GM23248 (cell line): ENCODE data around the gene OR7C1. TPM values are rescaled to one million over a fixed set of nuclear protein-coding genes. Genes with fewer than 3 reads are reported as not detected.
"Not testable (repeated sequence)": the region's sequence is repeated elsewhere in the genome, so short reads cannot be mapped to it uniquely, and the experiment has no call there.

Experiments
- DNase-seq: peaks from one replicate; pipeline ENCODE4 v3.0.0-alpha.2; 2015
- H2AFZ ChIP-seq: fragments of 200-600 bp; sonication (generic); 2 replicates; pipeline ENCODE4 v1.6.1; 2016; ENCODE audit warnings: antibody characterized with exemption
- H3F3A ChIP-seq: fragments of 200-600 bp; sonication (generic); 2 replicates; pipeline ENCODE4 v1.6.1; 2016; ENCODE audit warnings: mild to moderate bottlenecking, antibody characterized with exemption, mixed run types; ENCODE audit not compliant: insufficient read depth
- H3K27ac ChIP-seq: fragments of 200-600 bp; sonication (generic); 2 replicates; pipeline ENCODE4 v1.5.1; 2016; ENCODE audit warnings: mild to moderate bottlenecking
- H3K27me3 ChIP-seq: fragments of 200-600 bp; sonication (generic); replicated peaks from 2 replicates; pipeline ENCODE4 v1.6.1; 2016; ENCODE audit warnings: mild to moderate bottlenecking; ENCODE audit not compliant: insufficient read depth
- H3K36me3 ChIP-seq: fragments of 200-600 bp; sonication (generic); 2 replicates; pipeline ENCODE4 v1.6.1; 2016; ENCODE audit warnings: low read depth, mild to moderate bottlenecking
- H3K4me1 ChIP-seq: fragments of 200-600 bp; sonication (generic); 2 replicates; pipeline ENCODE4 v1.6.1; 2016; ENCODE audit warnings: mild to moderate bottlenecking; ENCODE audit not compliant: insufficient read depth
- H3K4me2 ChIP-seq: fragments of 200-600 bp; sonication (generic); one replicate; pipeline ENCODE4 v1.6.1; 2016; ENCODE audit warnings: mild to moderate bottlenecking; ENCODE audit not compliant: unreplicated experiment
- H3K4me3 ChIP-seq: fragments of 200-600 bp; sonication (generic); 2 replicates; pipeline ENCODE4 v1.5.1; 2016; ENCODE audit warnings: mild to moderate bottlenecking
- H3K79me2 ChIP-seq: fragments of 200-600 bp; sonication (generic); 2 replicates; pipeline ENCODE4 v1.6.1; 2016; ENCODE audit warnings: mild to moderate bottlenecking; ENCODE audit not compliant: insufficient read depth
- H3K9ac ChIP-seq: fragments of 200-600 bp; sonication (generic); 2 replicates; pipeline ENCODE4 v1.6.1; 2016; ENCODE audit warnings: mild to moderate bottlenecking
- H3K9me2 ChIP-seq: fragments of 200-600 bp; sonication (generic); 2 replicates; pipeline ENCODE4 v1.6.1; 2016; ENCODE audit warnings: mixed run types, mild to moderate bottlenecking, moderate library complexity; ENCODE audit not compliant: insufficient read depth
- H3K9me3 ChIP-seq: fragments of 200-600 bp; sonication (generic); one replicate; pipeline ENCODE4 v1.6.1; 2017; ENCODE audit warnings: low read depth
- H4K20me1 ChIP-seq: fragments of 200-600 bp; sonication (generic); 2 replicates; pipeline ENCODE4 v1.6.0; 2016; ENCODE audit not compliant: insufficient read depth
- EZH2 ChIP-seq: fragments of 200-600 bp; sonication (generic); IDR thresholded peaks from 2 replicates; pipeline ENCODE4 v1.6.1; 2018; ENCODE audit warnings: antibody characterized with exemption, mild to moderate bottlenecking; ENCODE audit not compliant: insufficient read depth, poor library complexity, severe bottlenecking
- EZH2phosphoT487 ChIP-seq: fragments of 200-600 bp; sonication (generic); IDR thresholded peaks from 2 replicates; pipeline ENCODE4 v1.6.1; 2018; ENCODE audit warnings: antibody characterized with exemption, moderate library complexity, mild to moderate bottlenecking, low read depth; ENCODE audit not compliant: insufficient read depth
- WGBS, 2 experiments: methylation state at CpG; one replicate each; pipeline ENCODE4 v1.1.6; 2015 to 2017; ENCODE audit warnings: low lambda C conversion rate in 2 of 2, low coverage in 1 of 2; ENCODE audit errors: missing lambda C conversion rate in 2 of 2; 5-methylcytosine and 5-hydroxymethylcytosine counted together
- in situ Hi-C: fragments of 300-500 bp; cut with MboI; formaldehyde crosslinking; loops from 2 replicates; pipeline ENCODE4 v1.15.0; 2020
- polyA plus RNA-seq: library from polyadenylated mRNA; unstranded; fragments of >200 nt; fragmentation: Nextera tagmentation; extraction: Ambion mirVana; gene quantifications from 2 replicates; pipeline ENCODE4 v1.2.1, GENCODE V29; 2016
- total RNA-seq: library from RNA; depleted of rRNA; stranded (reverse); fragments of >200 nt; shearing (Covaris generic); gene quantifications from 2 replicates; pipeline ENCODE4 v1.2.3, GENCODE V29; 2014

Gene OR7C1
- total and polyA plus RNA-seq, 2 experiments from 2014 or later: not detected

DNA sequence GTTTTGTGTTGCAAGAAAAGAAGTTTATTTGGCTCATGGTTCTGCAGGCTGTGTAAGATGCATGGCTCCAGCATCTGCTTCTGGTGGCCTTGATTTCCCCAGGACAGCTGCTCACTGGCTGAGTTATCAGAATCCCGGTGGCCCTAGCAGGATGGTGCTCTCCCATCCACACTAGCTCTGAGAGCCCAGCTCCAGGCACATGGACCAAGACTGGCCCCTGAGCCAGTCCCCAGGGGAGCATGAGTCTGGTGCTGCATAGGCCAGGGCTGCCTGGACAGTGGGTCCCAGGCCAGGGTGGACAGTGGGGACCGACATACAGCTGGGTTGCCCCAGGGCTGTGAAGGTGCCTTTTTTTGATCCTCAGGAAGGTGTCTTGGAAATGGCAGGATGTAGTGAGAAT lies 67.0 kb downstream of the OR7C1 start:
- H3F3A ChIP-seq: no peaks in the 10 kb centered on the region
- no peak overlapping the region for H3K27ac ChIP-seq
- 22 to 54% methylated on average over 2 of the region's 2 CpGs for WGBS, 2 experiments
- no peaks in the 10 kb centered on the region for H3K4me1 ChIP-seq
- H3K4me3 ChIP-seq: no peak overlapping the region
- H4K20me1 ChIP-seq: no peaks in the 10 kb centered on the region
- H3K36me3 ChIP-seq: no peaks in the 10 kb centered on the region
- no peak overlapping the region for H2AFZ ChIP-seq
- H3K9me3 ChIP-seq: no peaks in the 10 kb centered on the region
- no peaks in the 10 kb centered on the region for H3K79me2 ChIP-seq
- DNase-seq: no peak
- TF ChIP-seq EZH2: no peak
- TF ChIP-seq EZH2phosphoT487: no peak
- no peaks in the 10 kb centered on the region for H3K9me2 ChIP-seq
- no peaks in the 10 kb centered on the region for H3K27me3 ChIP-seq
- no peak overlapping the region for H3K9ac ChIP-seq
- in situ Hi-C loops: loop anchor here (5.0 kb wide), 1 partner anchor 371 kb away; no protein-coding TSS in a partner anchor
- no peak overlapping the region for H3K4me2 ChIP-seq

DNA sequence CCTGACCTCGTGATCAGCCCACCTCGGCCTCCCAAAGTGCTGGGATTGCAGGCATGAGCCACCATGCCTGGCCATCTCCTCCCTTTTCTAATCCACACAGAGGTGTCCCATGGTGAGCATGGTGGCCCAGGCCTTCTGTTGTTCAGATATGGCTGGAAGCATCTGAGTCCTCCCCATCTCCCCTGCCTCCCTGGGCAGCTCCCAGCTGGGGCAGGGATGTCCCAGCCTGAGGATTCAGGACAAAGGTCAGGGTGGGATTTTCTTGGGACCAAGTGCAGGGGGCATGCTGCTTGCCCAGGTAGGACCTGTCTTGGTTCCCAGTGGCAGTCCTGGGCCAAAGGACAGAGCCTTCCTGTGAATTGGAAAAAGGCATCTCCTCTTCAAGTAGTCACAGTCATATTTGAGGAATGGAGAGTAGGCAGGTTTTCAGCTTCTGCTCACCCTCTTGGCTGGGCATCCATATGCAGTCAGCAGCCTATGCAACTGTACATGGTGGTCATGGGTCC lies 67.5 kb downstream of the OR7C1 start:
- no peak for DNase-seq
- WGBS, 2 experiments: 8 to 24% methylated on average over 2 of the region's 2 CpGs
- no peak overlapping the region for H2AFZ ChIP-seq
- H3K9me3 ChIP-seq: no peaks in the 10 kb centered on the region
- H3K4me1 ChIP-seq: no peaks in the 10 kb centered on the region
- no peaks in the 10 kb centered on the region for H4K20me1 ChIP-seq
- no peak overlapping the region for H3K27ac ChIP-seq
- H3K4me2 ChIP-seq: no peak overlapping the region
- H3K79me2 ChIP-seq: no peaks in the 10 kb centered on the region
- no peak overlapping the region for H3K9ac ChIP-seq
- TF ChIP-seq EZH2 (no peak), EZH2phosphoT487 (no peak)
- no peak overlapping the region for H3K4me3 ChIP-seq
- no peaks in the 10 kb centered on the region for H3F3A ChIP-seq
- no peaks in the 10 kb centered on the region for H3K36me3 ChIP-seq
- H3K9me2 ChIP-seq: no peaks in the 10 kb centered on the region
- H3K27me3 ChIP-seq: no peaks in the 10 kb centered on the region
- in situ Hi-C loops: loop anchor here (5.0 kb wide), 1 partner anchor 370 kb away; no protein-coding TSS in a partner anchor

DNA sequence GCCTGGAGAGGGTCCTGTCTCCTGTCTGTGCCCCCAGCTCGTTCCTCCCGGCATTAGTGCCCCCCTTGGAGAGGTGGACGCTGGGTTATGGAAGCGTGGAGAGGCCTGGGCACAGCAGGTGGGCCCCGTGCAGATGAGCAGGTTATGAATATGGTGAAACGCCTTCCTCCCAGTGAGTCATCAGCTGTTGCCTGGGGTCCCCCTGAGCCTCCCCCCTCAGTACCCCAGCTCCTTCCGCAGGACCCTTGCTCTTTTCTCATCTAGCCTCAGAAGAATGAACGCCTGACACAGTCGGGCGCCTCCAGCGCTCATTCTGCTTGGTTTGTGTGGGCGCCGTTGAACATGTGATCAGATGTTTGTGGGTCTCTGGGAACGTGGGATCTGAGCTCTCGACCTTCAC lies 69.1 kb downstream of the OR7C1 start:
- not testable (repeated sequence) for H4K20me1 ChIP-seq, H3K4me3 ChIP-seq, H3K9ac ChIP-seq, H3K9me2 ChIP-seq, H3K79me2 ChIP-seq, H3K27ac ChIP-seq, H3K36me3 ChIP-seq, H3F3A ChIP-seq, H2AFZ ChIP-seq, H3K4me2 ChIP-seq, DNase-seq, H3K4me1 ChIP-seq, H3K9me3 ChIP-seq, H3K27me3 ChIP-seq
- in situ Hi-C loops: loop anchor here (5.0 kb wide), 1 partner anchor 369 kb away; no protein-coding TSS in a partner anchor
- 53 to 69% methylated on average over 11 to 14 of the region's 15 CpGs for WGBS, 2 experiments

DNA sequence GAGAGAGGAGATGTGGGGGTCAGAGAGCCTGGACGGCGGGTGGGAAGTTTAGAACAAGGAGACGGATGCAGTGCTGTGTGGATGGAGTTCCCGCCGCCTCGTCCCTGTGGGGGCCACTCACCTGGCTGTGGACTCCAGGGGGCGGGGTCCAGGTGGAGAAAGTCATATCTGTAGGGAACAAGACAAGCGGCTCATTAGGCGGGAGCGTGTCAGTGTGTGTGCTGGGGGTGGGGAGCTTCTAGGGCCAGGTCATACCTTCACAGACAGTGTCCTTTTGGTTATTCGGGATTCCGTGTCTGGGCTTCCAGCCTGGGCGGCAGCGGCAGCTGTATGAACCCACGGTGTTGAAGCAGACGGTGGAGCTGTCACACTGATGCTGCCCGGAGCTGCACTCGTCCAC lies 69.6 kb downstream of the OR7C1 start:
- H3K27ac ChIP-seq, H3K9me3 ChIP-seq, H3K4me2 ChIP-seq, H3K4me1 ChIP-seq, H3K9ac ChIP-seq, H4K20me1 ChIP-seq, H3K4me3 ChIP-seq, H2AFZ ChIP-seq, H3K9me2 ChIP-seq, H3K79me2 ChIP-seq, H3K36me3 ChIP-seq, DNase-seq, H3K27me3 ChIP-seq, H3F3A ChIP-seq: not testable (repeated sequence)
- in situ Hi-C loops: loop anchor here (5.0 kb wide), 1 partner anchor 368 kb away; no protein-coding TSS in a partner anchor
- 68 to 87% methylated on average over 6 to 13 of the region's 18 CpGs for WGBS, 2 experiments

DNA sequence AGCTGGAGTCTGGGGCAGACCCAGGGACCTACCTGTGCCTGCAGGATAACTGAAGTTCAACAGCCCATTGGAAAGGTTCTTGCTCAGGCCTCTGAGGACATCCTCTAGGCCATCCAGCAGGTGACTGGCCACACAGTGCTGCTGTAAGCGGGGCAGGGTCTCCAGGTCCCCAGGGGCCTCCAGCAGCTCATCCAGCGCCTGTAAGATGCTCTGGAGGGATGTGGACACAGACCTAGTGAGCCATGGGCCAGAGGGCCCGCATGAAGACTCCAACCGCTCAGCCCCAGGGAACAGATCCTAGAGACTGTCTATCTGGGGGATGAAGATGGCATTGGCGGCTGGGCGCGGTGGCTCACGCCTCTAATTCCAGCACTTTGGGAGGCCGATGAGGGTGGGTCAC lies 70.6 kb downstream of the OR7C1 start:
- no peak for DNase-seq
- 57% methylated on average over 6 to 9 of the region's 9 CpGs for WGBS, 2 experiments
- no peaks in the 10 kb centered on the region for H4K20me1 ChIP-seq
- no peaks in the 10 kb centered on the region for H3K4me1 ChIP-seq
- H3K4me3 ChIP-seq: no peak overlapping the region
- TF ChIP-seq EZH2phosphoT487 (no peak), EZH2 (no peak)
- H3F3A ChIP-seq: no peaks in the 10 kb centered on the region
- H3K79me2 ChIP-seq: no peaks in the 10 kb centered on the region
- H3K4me2 ChIP-seq: no peak overlapping the region
- H2AFZ ChIP-seq: no peak overlapping the region
- no peaks in the 10 kb centered on the region for H3K27me3 ChIP-seq
- no peak overlapping the region for H3K9ac ChIP-seq
- no peaks in the 10 kb centered on the region for H3K36me3 ChIP-seq
- H3K9me3 ChIP-seq: no peaks in the 10 kb centered on the region
- H3K9me2 ChIP-seq: no peaks in the 10 kb centered on the region
- no peak overlapping the region for H3K27ac ChIP-seq
- in situ Hi-C loops: no loop called here
